Epithelial cell of esophagus (primary cell): Measurements from ENCODE around the gene TINAGL1.
A peak's percentile ranks its signal among the peaks of the same experiment; 100 is the strongest.

Experiments
- DNase-seq: peaks from one replicate; pipeline ENCODE4 v3.0.0; 2010; ENCODE audit warnings: low read depth
- H3K4me3 ChIP-seq: 2 replicates; pipeline ENCODE4 v1.5.1; 2011; ENCODE audit warnings: mild to moderate bottlenecking, low read length, control low read depth
- CTCF ChIP-seq: IDR thresholded peaks from 2 replicates; pipeline ENCODE4 v1.5.1; 2011; ENCODE audit warnings: low read depth, mild to moderate bottlenecking, low read length, control low read depth, inconsistent platforms; ENCODE audit not compliant: insufficient read depth; ENCODE audit errors: missing control alignments

Gene TINAGL1

GRCh38 chr1:31573261-31573660 lies 3.1 kb upstream of the TINAGL1 start:
- no peak overlapping the region for H3K4me3 ChIP-seq
- no peak for DNase-seq
- no peak for TF ChIP-seq CTCF

GRCh38 chr1:31574749-31575368 lies 1.5 kb upstream of the TINAGL1 start:
- TF ChIP-seq CTCF, result no peak
- peak; percentile 95 for DNase-seq
- no peak overlapping the region for H3K4me3 ChIP-seq

- peak overlapping the region; percentile 74 for H3K4me3 ChIP-seq
- TF ChIP-seq CTCF, result no peak
- peak; percentile 66 for DNase-seq
Measured at GRCh38 chr1:31575369-31576140, 760 bp upstream of the TINAGL1 start.

- H3K4me3 ChIP-seq, result peak overlapping the region; percentile 74
Measured at GRCh38 chr1:31576743-31577455, 584 bp downstream of the TINAGL1 start.

GRCh38 chr1:31577515-31578192 lies 1.3 kb downstream of the TINAGL1 start:
- peak overlapping the region; percentile 74 for H3K4me3 ChIP-seq
- no peak for TF ChIP-seq CTCF
- DNase-seq, result peak; percentile 76

More at GRCh38 chr1:31576743-31577455, 584 bp downstream of the TINAGL1 start:
- TF ChIP-seq CTCF, result no peak
- no peak for DNase-seq

GRCh38 chr1:31579374-31579773 lies 3.1 kb downstream of the TINAGL1 start:
- no peak for TF ChIP-seq CTCF
- no peak for DNase-seq
- no peak overlapping the region for H3K4me3 ChIP-seq
